ENCODE data around the gene PRORP. TPM values are rescaled to one million over a fixed set of nuclear protein-coding genes. Genes with fewer than 3 reads are reported as not detected.

PRORP gene
- total RNA-seq, 1 experiment from 2014 or later, result 32.7 TPM

GRCh38 chr14:35163384-35163783 is 41.0 kb downstream of the PRORP start:
- no peak for DNase-seq (ENCODE audit: low read depth, low spot score)
- in situ Hi-C loops (cut with HindIII; ENCODE audit: low pct_unique_long_range_greater_than_20kb, low sequenced_read_pairs), result no loop called here

DNA sequence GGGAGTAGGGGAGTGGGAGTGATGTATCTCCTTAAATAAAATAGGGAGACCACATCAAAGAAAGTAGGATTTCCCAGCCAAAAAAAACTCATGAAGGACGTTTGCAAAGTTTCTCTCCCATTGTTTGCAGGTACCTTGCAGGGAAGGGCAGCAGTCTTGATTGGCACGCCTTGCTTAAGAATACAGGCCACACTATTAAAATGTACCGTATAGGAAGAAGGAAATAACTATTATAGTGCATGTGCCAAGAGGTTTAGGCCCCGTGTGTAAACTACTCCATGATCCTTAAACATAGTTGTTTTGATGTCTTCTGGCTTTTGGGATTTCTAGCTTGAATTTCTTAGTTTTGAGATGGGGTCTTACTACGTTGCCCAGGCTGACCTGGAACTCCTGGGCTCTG is 42.5 kb downstream of the PRORP start:
- in situ Hi-C loops (cut with HindIII; ENCODE audit: low pct_unique_long_range_greater_than_20kb, low sequenced_read_pairs), result no loop called here
- no peak for DNase-seq (ENCODE audit: low read depth, low spot score)

DNA sequence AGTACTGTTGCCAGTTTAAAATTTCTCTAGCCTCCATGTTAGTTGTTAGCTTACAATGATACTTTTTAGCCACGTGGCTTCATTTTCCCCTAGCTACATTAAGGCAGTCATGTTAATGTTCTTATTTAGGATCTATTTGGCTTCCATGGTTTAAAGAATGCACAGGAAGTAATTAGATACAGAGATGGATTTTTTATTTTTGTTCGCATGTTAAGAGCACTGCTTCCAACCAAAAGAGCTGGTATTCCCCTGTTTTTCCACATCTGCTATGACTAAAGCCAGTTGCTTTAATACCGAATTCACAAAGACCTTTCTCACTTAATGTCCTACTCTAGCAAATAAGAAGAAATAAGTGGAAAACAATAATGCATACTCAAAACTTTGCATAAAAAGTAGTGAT is 45.1 kb downstream of the PRORP start:
- in situ Hi-C loops (cut with HindIII; ENCODE audit: low pct_unique_long_range_greater_than_20kb, low sequenced_read_pairs), result no loop called here
- DNase-seq (ENCODE audit: low read depth, low spot score), result no peak

Other genes with a start within 250 kb of the PRORP start
- 27.5 and 33.3 TPM in 2 replicates for gene BAZ1A, start 247.2 kb upstream of the PRORP start, total RNA-seq (2014; rRNA removed; shearing (Covaris generic))
- 62.7 and 67.2 TPM in 2 replicates for gene SRP54, start 139.6 kb upstream of the PRORP start, total RNA-seq (2014; rRNA removed; shearing (Covaris generic))
- gene FAM177A1, start 76.3 kb upstream of the PRORP start, total RNA-seq (2014; rRNA removed; shearing (Covaris generic)), result 34.8 and 41.9 TPM in 2 replicates
- gene PPP2R3C, start 562 bp upstream of the PRORP start, total RNA-seq (2014; rRNA removed; shearing (Covaris generic)), result 53.9 and 57.6 TPM in 2 replicates
- gene PSMA6, start 169.8 kb downstream of the PRORP start, total RNA-seq (2014; rRNA removed; shearing (Covaris generic)), result 169 and 193 TPM in 2 replicates